GM19463 (cell line): ENCODE measurements around the gene PRPF40B.

Experiments used
- ATAC-seq: cut with Tn5 transposase; IDR thresholded peaks from one replicate; pipeline ENCODE4 v1.9.1; 2021; ENCODE audit warnings: mild to moderate bottlenecking, moderate library complexity; ENCODE audit not compliant: unreplicated experiment

Gene PRPF40B

GRCh38 chr12:49680075-49680474 is 56.7 kb downstream of the PRPF40B start:
- no peak for ATAC-seq

GRCh38 chr12:49683599-49684309 is 60.4 kb downstream of the PRPF40B start:
- no peak for ATAC-seq

GRCh38 chr12:49684310-49684854 is 61.0 kb downstream of the PRPF40B start:
- no peak for ATAC-seq

GRCh38 chr12:49687941-49688340 is 64.6 kb downstream of the PRPF40B start:
- no peak for ATAC-seq

GRCh38 chr12:49689237-49689636 is 65.9 kb downstream of the PRPF40B start:
- no peak for ATAC-seq

- no peak for ATAC-seq
Measured at GRCh38 chr12:49689785-49690184, 66.4 kb downstream of the PRPF40B start.

- ATAC-seq, result no peak
Measured at GRCh38 chr12:49692851-49693250, 69.5 kb downstream of the PRPF40B start.

- ATAC-seq, result no peak
Measured at GRCh38 chr12:49693931-49694444, 70.6 kb downstream of the PRPF40B start.
